HG03103 (cell line): ENCODE data around the gene KRT20.

Experiments
- ATAC-seq: cut with Tn5 transposase; IDR thresholded peaks from one replicate; pipeline ENCODE4 v1.9.1; 2021; ENCODE audit warnings: low read depth; ENCODE audit not compliant: unreplicated experiment

The KRT20 gene

DNA sequence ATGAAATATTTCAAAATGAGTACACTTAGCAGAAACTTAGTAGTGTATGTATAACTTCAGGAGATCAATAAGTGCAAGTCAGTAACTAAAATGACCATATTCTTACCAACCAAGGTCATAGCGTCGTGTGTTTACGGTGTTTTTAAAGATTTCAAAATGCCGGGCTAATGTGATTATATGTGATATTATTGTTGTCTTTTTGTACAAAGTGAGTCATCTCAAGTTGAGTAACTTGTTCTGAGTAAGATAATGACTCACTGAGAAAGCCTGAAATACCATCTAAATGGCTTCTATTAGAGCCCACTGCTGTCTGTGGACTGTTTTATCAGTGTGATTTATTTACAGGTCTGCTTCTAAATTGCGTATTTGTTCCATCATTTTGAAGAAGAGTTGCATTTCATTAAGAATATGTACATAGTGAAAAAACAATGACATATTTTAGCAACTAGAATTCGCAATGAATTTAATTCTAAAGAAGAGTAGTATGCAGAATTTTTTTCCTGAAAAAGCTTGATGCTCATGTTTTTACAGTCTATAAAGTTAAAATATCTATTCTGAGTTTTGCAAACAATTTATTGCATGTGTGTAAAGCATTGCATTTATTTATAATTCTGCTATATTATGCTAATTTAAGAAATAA, 30.7 kb downstream of the KRT20 start:
- ATAC-seq: no peak

GRCh38 chr17:40852364-40852763, 32.7 kb downstream of the KRT20 start:
- ATAC-seq: no peak

DNA sequence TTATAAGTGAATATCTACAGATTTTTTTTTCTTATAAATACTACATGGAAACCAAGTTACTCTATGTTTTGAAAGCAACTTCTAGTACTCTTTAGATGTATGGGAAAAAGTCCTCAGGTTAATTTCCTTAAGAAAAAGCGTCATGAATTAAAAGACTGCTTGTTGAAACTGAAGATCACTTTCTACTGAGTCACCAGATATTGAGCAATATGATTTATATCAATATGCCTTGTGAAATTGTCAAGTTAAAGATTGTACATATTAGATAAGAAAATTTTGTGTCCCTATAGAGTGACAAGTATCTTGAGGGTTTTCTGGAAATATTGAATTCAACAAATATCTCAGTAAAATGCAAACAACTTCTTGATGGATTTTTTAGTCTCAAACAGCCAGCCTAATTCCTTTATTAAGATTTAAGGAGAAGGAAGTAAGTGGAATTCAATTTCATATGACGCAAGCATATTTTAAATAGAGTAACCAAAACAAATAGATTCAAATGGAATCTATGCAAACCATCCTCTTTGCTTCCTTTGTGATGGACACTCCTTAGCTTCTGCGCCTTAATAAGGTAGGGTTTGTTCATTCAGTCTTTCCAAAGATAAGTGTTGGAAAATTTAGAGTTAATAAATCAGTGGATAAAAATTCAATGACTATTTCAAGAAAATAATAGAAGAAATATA, 34.6 kb downstream of the KRT20 start:
- no peak for ATAC-seq

DNA sequence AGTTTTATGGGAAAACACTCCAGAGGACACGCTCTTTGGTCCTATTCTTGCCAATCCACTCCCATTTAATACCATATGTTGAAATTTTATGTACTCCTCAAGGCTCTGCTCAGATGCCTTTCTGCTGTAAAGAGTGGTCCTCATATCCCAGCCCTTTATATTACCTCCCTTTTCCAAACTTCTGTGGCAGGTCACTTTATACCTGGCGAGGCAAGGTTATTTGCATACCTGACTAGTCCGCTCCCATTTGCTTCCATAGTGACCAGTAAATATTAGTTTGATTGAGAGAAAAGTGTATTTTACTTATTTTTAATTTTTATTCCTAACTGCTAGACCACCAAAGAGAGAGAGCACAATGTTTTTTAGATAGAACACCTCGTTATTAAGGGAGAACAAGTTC, 35.3 kb downstream of the KRT20 start:
- ATAC-seq: no peak

GRCh38 chr17:40848583-40849235, 36.3 kb downstream of the KRT20 start:
- ATAC-seq: no peak

DNA sequence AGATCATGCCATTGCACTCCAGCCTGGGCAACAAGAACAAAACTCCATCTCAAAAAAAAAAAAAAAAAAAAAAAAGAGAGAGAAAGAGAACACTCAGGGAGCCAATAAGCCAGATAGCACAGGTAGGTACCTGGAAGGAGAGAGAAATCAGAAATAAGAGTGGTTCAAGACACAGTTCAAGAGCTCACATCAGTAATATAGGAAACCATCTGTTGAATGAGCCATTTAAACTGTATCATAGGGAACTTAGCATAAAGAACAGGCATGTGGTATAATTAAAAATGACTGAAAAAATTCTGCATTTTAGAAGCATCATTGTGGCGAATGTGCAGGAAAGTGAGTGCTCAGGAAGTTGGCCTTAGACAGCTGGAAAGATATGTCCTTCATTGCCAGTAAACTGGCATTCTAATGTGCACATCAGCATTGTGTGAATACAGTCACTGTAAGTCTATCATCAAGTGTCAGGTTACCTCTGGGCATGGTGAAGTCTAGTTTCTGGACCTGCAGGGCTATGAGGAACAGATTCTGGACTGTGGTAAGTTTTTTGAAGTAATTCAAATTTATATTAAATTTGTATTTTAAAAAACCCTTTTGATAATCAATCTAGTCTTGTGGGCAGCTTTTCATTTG, 38.4 kb downstream of the KRT20 start:
- no peak for ATAC-seq

GRCh38 chr17:40844671-40845107, 40.4 kb downstream of the KRT20 start:
- no peak for ATAC-seq

DNA sequence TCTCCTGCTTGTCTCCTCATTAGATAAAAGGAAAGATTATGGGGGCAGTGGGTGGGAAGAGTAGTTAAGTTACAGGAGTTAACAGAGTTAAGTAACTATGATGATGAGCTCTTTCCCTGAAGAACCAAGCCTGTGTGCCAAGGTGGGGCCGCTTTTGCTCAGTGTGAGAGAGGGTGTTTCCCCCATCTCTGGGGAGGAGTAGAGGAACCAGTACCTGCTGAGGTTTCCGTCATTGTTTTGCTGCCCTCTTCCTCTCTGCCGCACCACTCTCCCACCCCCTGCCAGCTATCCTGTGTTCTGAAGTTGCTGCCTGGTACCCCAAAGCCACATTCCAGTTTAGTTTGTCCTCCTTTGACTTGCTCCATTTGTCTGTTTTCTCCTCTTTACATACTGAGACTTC, 41.8 kb downstream of the KRT20 start:
- no peak for ATAC-seq

GRCh38 chr17:40841246-40841645, 43.8 kb downstream of the KRT20 start:
- no peak for ATAC-seq

GRCh38 chr17:40839194-40839593, 45.8 kb downstream of the KRT20 start:
- no peak for ATAC-seq

DNA sequence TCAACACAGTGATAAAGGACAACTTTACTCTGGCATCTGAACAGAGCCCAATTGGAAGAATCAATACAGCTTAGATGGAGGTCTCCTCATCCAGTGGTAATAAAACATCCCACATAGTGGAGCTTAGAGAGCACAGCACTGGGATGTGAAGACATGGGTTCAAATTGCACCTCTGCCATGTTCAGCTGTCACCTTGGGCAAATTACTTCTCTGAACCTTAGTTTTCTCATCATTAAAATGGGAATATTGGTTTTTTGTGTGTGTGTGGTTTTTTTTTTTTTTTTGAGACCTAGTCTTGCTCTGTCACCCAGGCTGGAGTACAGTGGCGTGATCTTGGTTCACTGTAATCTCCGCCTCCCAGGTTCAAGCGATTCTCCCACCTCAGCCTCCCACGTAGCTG, 49.0 kb downstream of the KRT20 start:
- ATAC-seq: no peak

DNA sequence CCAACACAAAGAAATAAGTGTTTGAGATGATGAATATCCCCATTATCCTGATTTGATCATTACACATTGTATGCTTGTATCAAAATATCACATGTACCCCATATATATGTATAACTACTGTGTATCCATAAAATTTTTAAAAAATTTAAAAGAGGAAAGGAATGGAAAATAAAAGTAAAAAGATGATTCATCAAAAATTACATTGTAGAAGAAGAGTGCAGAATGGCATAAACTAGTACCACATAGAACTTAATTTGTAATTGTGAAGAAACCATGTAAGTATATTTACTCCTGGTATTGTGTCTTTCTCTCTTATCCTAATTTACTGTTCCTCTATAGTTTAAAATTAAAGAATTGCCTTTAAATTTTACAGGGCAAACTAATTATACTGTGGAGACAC, 51.2 kb downstream of the KRT20 start:
- ATAC-seq: no peak

GRCh38 chr17:40832840-40833239, 52.2 kb downstream of the KRT20 start:
- ATAC-seq: no peak

DNA sequence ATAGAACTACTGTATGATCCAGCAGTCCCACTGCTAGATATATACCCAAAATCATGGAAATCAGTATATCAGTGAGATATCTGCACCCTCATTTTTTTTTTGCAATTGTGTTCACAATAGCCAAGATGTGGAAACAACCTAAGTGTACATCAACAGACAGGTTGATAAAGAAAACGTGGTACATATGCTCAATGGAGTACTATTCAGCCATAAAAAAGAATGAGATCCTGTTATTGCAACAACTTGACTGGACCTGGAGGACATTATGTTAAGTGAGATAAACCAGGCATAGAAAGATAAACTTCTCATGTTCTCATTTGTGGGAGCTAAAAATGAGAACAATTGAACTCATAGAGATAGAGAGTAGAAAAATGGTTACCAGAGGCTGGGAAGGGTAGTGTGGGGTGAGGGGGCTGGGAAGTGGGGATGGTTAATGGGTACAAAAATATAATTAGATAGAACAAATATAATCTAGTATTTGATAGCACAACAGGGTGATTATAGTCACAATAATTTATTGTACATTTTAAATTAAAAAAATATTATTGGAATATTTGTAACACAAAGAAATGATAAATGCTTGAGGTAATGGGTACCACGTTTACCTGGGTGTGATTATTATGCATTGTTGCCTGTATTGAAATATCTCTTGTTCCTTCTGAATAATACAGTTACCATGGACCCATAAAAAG, 54.8 kb downstream of the KRT20 start:
- no peak for ATAC-seq

GRCh38 chr17:40828454-40829044, 56.5 kb downstream of the KRT20 start:
- no peak for ATAC-seq

GRCh38 chr17:40827746-40828453, 57.1 kb downstream of the KRT20 start:
- ATAC-seq: no peak
